GM19023 (cell line): Measurements from ENCODE around the gene S100B.

Experiments used
- ATAC-seq: cut with Tn5 transposase; IDR thresholded peaks from one replicate; pipeline ENCODE4 v1.9.1; 2021; ENCODE audit warnings: mild to moderate bottlenecking, moderate library complexity; ENCODE audit not compliant: unreplicated experiment

S100B gene

DNA sequence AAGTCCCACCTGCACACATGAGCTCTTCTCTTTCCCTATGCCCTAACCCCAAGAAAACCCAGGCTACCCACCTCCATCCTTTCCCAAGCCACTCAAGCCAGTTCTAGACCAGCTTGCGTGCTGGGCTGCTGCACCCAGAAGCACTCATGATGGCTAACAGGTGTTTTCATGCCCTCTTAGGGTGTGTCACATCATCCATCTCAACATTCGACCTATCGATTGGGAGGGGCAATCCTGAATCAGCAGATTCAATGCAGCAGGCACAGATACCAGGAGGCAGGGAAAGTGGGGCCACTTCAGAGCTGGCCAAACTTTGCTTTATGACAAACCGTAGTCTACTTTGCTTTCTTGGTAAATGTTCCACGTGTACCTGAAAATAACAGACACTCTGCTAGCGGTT, 24.0 kb upstream of the S100B start:
- ATAC-seq: no peak

- no peak for ATAC-seq
Observed at GRCh38 chr21:46627726-46628125, 22.8 kb upstream of the S100B start.

DNA sequence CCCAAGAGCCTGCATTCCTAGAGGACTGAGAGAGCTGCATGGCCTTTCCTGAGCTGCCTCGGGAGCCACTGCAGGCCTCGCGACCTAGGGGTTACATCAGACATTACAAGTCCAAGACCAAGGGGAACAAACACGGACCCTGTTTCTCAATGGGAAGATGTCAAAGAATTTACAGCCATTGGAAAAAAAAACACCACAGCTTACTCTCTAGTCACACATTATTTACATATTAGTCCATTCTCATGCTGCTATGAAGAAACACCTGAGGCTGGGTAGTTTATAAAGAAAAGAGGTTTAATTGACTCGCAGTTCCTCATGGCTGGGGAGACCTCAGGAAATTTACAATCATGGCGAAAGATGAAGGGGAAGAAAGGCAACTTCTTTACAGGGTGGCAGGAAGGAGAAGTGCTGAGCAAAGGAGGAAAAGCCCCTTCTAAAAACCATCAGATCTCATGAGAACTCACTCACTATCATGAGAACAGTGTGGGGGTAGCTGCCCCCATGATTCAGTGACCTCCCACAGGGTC, 22.2 kb upstream of the S100B start:
- ATAC-seq: no peak

- no peak for ATAC-seq
Observed at GRCh38 chr21:46626536-46626935, 21.7 kb upstream of the S100B start.

- ATAC-seq: no peak
Observed at GRCh38 chr21:46625759-46626158, 20.9 kb upstream of the S100B start.

- ATAC-seq: no peak
Observed at GRCh38 chr21:46624050-46624449, 19.2 kb upstream of the S100B start.

DNA sequence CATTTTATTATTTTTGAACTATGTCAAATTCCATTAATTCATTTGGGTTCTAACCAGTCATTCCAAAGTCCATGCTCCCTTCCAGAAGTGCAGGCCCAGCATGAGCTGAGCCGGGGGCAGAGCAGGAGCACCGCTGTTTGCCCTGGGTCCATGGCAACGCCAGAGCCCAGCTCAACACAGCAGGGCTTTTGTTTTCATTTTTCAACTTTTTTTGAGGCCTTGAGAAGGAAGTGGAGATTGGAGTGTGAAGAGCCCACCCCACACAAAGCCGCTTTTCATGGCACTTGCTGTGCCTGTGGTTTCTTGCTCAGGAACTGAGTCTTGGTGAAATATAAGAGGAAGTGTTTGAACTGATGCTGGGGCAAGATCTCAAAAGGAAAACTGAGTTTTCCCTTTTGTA, 17.3 kb upstream of the S100B start:
- no peak for ATAC-seq

DNA sequence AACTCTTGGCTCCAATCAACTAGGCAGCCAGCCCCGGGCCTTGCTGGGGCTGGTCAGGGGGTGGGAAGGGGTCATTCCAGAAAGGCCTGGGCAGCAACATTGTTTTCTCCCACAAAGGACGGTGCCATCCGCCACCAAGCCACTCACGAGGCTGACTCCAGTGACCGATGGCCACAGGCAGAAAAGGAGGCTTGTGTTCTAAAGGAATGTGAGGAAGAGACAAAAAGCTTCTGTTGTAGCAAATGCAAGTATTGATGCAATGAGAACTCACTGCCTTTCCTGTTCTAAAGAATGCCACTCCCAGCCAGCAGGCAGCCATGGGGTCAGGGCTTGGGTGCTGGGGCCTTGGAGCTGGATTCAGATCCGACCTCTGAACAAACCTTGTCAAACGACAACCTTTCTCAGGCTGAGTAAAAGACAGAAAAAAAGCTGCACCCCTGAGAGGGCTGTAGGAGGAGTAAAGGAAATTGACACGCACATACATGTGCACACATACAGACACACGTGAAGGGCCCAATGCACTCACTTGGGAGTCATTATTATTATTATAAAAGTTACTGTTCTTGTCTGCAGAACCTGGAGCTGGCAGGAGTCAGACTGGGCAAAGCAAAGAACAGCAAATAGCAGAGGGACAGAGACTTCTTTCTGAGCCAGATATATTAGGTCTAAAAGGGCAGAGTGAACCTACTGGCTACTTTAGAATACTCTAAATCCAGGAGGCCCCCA, 16.7 kb upstream of the S100B start:
- no peak for ATAC-seq

GRCh38 chr21:46620846-46621245, 16.0 kb upstream of the S100B start:
- ATAC-seq: no peak

GRCh38 chr21:46619846-46620245, 15.0 kb upstream of the S100B start:
- no peak for ATAC-seq

- no peak for ATAC-seq
Observed at GRCh38 chr21:46618738-46619379, 14.0 kb upstream of the S100B start.

- no peak for ATAC-seq
Observed at GRCh38 chr21:46617267-46618051, 12.6 kb upstream of the S100B start.

GRCh38 chr21:46616656-46617055, 11.8 kb upstream of the S100B start:
- no peak for ATAC-seq

- no peak for ATAC-seq
Observed at GRCh38 chr21:46616050-46616449, 11.2 kb upstream of the S100B start.

DNA sequence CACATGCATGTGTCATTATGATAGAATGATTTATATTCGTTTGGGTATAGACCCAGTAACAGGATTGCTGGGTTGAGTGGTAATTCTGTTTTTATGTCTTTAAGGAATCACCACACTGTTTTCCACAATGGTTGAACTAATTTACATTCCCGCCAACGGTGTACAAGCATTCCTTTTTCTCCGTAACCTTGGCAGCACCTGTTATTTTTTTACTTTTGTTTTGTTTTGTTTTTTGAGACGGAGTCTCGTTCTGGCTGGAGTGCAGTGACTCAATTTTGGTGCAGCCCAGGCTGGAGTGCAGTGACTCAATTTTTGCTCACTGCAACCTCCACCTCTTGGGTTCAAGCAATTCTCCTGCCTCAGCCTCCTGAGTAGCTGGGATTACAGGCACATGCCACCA, 8.5 kb upstream of the S100B start:
- no peak for ATAC-seq

- no peak for ATAC-seq
Observed at GRCh38 chr21:46610018-46610701, 5.3 kb upstream of the S100B start.

DNA sequence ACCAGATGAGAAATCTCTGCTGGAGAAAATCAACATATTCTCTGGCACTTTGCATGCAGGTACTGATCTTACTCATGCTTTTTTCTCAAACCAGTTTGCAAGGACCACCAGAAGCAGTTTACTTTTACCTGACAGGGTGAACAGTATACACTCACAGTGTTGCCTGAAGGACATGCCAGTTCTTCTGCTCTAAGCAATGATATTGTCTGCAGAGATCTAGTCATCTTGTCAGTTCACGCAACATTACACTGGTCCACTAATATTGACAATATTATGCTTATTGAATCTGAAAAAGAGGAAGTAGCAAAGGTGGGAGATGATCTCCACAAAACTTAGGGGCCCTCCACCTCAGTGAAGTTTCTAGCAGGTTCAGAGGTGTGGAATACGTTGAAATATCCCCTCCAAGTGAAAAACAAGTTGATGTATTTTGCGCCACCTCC, 3.8 kb upstream of the S100B start:
- ATAC-seq: no peak

DNA sequence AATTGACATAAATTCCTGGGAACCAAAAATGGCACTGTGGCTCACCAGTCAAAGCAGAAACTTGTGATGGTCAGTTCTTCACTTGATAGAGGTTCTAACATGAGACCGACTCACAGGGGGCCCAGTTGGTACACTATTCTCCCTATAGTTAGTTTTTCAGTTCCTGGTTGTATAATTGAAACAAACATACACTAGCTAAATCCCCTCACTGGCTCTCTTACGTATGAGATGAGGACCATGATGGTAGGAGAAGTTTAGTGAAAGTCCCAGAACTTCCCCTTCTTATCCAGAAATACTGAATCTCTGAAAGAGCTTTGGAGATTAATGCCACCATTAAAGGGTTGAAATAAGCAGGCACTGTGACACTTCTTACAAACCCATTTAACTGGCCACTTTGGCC, 2.8 kb upstream of the S100B start:
- ATAC-seq: no peak

DNA sequence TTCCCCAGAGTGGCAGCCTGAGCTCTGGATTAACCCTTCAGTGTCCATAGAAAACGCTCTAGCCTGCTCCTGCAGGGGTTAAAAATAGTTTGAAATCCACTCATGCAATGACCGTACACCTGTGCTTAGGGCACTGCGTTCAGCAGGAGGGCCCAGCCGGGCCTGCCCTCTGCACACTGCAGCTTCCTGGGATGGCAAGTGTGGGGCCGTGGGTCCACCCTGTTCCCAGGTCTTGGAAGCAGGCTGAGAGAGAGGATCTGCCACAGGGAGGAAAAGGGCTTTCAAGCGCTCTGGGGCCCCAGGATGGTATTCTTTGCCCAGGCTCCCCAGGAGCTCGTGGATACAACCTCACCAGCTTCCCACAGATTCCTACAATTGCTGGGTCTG, 1.5 kb upstream of the S100B start:
- ATAC-seq: no peak

GRCh38 chr21:46605767-46606426, 1.0 kb upstream of the S100B start:
- ATAC-seq: no peak
